Umbilical cord (tissue), 2 donors: ENCODE results near the gene STAC2. TPM values are rescaled to one million over a fixed set of nuclear protein-coding genes. Genes with fewer than 3 reads are reported as not detected.

Experiments used
- DNase-seq: peaks from one replicate; pipeline ENCODE4 v3.0.0-alpha.2; 2015; ENCODE audit warnings: low spot score
- total RNA-seq: library from RNA; depleted of rRNA; stranded (reverse); fragments of >200 nt; gene quantifications from one replicate; pipeline ENCODE4 v1.2.3, GENCODE V29; 2014; ENCODE audit warnings: low replicate concordance; ENCODE audit not compliant: insufficient read depth

STAC2 gene
- total RNA-seq, 1 donor from 2014 or later: 0.24 TPM

DNA sequence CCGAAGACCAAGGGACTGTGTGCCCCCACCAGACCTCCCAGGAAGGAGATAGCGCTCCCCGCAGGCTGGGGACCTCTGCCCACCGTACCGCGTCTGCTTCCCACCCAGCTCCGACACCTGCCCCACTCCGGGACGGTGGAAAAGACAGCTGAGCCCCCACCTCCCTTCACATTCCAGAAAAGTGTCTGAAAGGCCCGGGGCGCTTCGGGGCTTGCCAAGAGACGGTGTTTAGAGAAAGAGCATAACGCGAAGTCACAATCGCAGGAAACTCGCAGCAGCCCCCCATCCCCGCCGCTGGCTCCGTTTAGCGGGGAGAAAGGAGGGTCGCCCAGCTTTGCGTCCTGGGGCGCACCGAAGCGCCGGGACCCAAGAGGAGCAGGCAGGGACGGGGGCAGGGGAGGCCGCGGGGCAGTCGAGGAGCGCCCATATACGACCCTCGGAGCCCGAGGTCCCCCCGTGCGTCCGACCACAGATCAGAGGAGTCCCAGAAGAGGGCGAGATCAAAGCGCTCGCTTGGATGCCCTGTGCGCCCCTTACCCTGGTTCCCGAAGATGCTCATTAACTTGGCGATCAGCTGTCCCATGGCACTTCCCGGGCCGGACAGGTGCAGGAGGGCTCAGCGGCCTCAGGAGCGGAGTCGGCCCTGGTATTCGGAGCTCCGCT lies 60.4 kb downstream of the STAC2 start:
- DNase-seq: no peak

DNA sequence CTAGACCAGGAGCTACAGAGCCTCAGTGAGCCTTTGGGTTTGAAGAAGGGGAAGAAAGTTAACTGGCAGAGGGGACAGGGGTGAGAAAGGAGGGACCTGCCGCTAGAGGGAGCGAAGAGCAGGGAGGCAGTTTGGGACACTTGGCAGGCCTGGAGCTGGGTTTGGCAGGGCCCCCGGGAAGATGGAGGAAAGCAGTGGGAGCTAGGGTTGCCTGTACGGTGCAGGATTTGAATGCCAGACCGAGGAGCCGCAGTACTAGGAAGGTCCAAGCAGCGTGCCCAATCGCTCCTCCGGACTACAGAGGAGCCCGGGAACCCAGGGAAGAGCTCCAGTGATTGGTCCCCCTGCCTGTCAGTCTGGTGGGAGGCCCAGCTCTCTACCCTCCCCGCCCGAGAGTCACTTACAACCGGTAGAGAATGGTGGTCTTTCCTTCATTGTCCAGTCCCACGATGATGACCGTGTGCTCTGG lies 61.0 kb downstream of the STAC2 start:
- DNase-seq: peak; percentile 91

DNA sequence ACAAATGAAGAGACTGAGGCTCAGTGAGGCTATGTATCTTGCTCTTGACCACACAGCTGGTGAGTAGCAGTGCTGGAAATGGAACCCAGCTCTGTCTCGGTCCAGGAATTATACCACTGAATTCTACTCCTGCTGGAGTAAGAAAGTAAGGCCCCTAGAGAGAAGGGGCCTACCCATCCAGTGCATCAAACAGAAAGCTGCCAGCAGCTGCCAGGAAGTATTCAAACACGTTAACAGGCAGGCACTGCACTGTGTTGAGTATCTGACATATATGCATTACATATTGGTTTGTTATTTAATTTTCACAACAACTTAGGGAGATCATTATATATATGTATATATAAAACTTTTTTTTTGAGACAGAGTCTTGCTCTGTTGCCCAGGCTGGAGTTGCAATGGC lies 63.8 kb downstream of the STAC2 start:
- DNase-seq: no peak

Other genes with a start within 250 kb of the STAC2 start
- gene PLXDC1, start 74.3 kb downstream of the STAC2 start, total RNA-seq: 9.9 TPM
- gene ARL5C, start 59.8 kb downstream of the STAC2 start, total RNA-seq: 2.6 TPM
- gene CACNB1, start 28.3 kb downstream of the STAC2 start, total RNA-seq: 4.8 TPM
- gene RPL19, start 25.7 kb downstream of the STAC2 start, total RNA-seq: 1,371 TPM
- gene FBXL20, start 175.7 kb upstream of the STAC2 start, total RNA-seq: 29.9 TPM
- 12.3 TPM for gene MED1, start 225.3 kb upstream of the STAC2 start, total RNA-seq
- 19.0 TPM for gene CDK12, start 235.5 kb upstream of the STAC2 start, total RNA-seq